Keratinocyte (primary cell): ENCODE results near the gene FAM13A.

ENCODE experiments used
- EZH2 ChIP-seq: IDR thresholded peaks from one replicate; pipeline ENCODE4 v1.6.1; 2012; ENCODE audit warnings: inconsistent platforms, mild to moderate bottlenecking, low read length, moderate library complexity
- TF ChIP-seq, protein P1 (sequence below), 3 experiments: IDR thresholded peaks in 1 of 3; conservative IDR thresholded peaks in 1 of 3; optimal IDR thresholded peaks in 1 of 3; 2 replicates in 2 of 3; 3 replicates in 1 of 3; pipeline versions ENCODE3 to v1.5.1; 2011; ENCODE audit warnings: low read length in 3 of 3, mild to moderate bottlenecking in 3 of 3, moderate library complexity in 2 of 3, control low read depth in 1 of 3, inconsistent platforms in 1 of 3; ENCODE audit not compliant: insufficient read depth in 2 of 3; ENCODE audit errors: extremely low read depth in 1 of 3

DNA sequence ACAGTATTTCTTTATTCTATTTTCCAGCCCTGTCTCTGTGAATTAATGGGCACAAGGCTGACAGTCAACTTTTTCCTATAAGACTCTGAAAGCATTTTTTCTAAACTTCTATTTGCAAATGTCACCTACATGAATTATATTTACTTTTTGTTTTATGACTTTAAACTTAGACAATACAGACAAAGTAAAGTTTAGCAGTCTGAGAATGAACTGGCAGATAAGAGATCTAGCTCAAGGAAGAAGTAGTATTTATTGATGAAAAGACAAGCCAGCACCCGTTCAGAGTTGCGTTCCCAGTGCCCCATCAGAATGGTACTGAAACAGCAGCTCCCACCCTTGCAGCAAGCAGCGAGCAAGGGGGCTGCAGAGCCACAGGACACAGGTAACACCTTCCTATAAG is 148.5 kb downstream of the FAM13A start:
- TF ChIP-seq, protein P1, sequence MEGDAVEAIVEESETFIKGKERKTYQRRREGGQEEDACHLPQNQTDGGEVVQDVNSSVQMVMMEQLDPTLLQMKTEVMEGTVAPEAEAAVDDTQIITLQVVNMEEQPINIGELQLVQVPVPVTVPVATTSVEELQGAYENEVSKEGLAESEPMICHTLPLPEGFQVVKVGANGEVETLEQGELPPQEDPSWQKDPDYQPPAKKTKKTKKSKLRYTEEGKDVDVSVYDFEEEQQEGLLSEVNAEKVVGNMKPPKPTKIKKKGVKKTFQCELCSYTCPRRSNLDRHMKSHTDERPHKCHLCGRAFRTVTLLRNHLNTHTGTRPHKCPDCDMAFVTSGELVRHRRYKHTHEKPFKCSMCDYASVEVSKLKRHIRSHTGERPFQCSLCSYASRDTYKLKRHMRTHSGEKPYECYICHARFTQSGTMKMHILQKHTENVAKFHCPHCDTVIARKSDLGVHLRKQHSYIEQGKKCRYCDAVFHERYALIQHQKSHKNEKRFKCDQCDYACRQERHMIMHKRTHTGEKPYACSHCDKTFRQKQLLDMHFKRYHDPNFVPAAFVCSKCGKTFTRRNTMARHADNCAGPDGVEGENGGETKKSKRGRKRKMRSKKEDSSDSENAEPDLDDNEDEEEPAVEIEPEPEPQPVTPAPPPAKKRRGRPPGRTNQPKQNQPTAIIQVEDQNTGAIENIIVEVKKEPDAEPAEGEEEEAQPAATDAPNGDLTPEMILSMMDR (optimal IDR thresholded peaks at IDR 0.05 in 1 of 3, IDR thresholded peaks at IDR 0.05 in 1 of 3, conservative IDR thresholded peaks at IDR 0.05 in 1 of 3; ENCODE audit: extremely low read depth in 1 of 3, insufficient read depth in 2 of 3, low read length in 3 of 3): no peak
- TF ChIP-seq EZH2: no peak
